OCI-LY7 (cell line): Measurements from ENCODE around the gene MAU2. TPM values are rescaled to one million over a fixed set of nuclear protein-coding genes. Genes with fewer than 3 reads are reported as not detected.

Experiments
- BruUV-seq: library from RNA; stranded (reverse); fragments of 400-500 nt; replicated peaks from 2 replicates; lab custom pipeline; 2021; lab: Mats Ljungman, UMichigan
- CTCF ChIA-PET: fragments of 300-600 bp; sonication (Branson Sonifier 250); formaldehyde crosslinking; loops from one replicate; lab custom pipeline; 2022; ENCODE audit warnings: antibody characterized with exemption; ENCODE audit not compliant: unreplicated experiment; lab: Charles Lee
- POLR2A ChIA-PET: fragments of 300-600 bp; sonication (Branson Sonifier 250); formaldehyde crosslinking; loops from one replicate; lab custom pipeline; 2022; ENCODE audit warnings: antibody characterized with exemption; lab: Charles Lee
- DNase-seq: peaks from one replicate; pipeline ENCODE4 v3.0.0-alpha.2; 2015; ENCODE audit warnings: low spot score
- H2AFZ ChIP-seq: fragments of 200-600 bp; sonication (generic), shearing (Covaris generic); 2 replicates; pipeline ENCODE4 v1.6.1; 2014; ENCODE audit warnings: mild to moderate bottlenecking, antibody characterized with exemption, low read length, moderate library complexity
- H3K27ac ChIP-seq: fragments of 200-600 bp; sonication (generic); 2 replicates; pipeline ENCODE4 v1.5.1; 2014; ENCODE audit warnings: mixed run types, low read depth, mild to moderate bottlenecking, moderate library complexity, low read length, inconsistent platforms; ENCODE audit not compliant: poor library complexity, severe bottlenecking
- H3K36me3 ChIP-seq: fragments of 200-600 bp; sonication (generic); 2 replicates; pipeline ENCODE4 v1.6.1; 2014; ENCODE audit warnings: mild to moderate bottlenecking, antibody characterized with exemption, low read length, moderate library complexity, mixed read lengths; ENCODE audit not compliant: insufficient read depth
- H3K4me1 ChIP-seq: fragments of 200-600 bp; sonication (generic); 2 replicates; pipeline ENCODE4 v1.5.1; 2014; ENCODE audit warnings: mild to moderate bottlenecking, low read length; ENCODE audit not compliant: insufficient read depth, poor library complexity, severe bottlenecking
- H3K4me2 ChIP-seq: fragments of 200-600 bp; sonication (generic); 2 replicates; pipeline ENCODE4 v1.6.1; 2014; ENCODE audit warnings: mild to moderate bottlenecking, low read length
- H3K4me3 ChIP-seq: fragments of 200-600 bp; sonication (generic); 2 replicates; pipeline ENCODE4 v1.5.1; 2014; ENCODE audit warnings: mild to moderate bottlenecking, low read depth, low read length; ENCODE audit not compliant: poor library complexity, severe bottlenecking
- H3K79me2 ChIP-seq: fragments of 200-600 bp; sonication (generic); 2 replicates; pipeline ENCODE4 v1.6.1; 2016; ENCODE audit warnings: low read depth, mild to moderate bottlenecking, low read length, moderate library complexity, mixed read lengths; ENCODE audit not compliant: insufficient read depth
- H3K9me2 ChIP-seq: fragments of 200-600 bp; sonication (generic); 2 replicates; pipeline ENCODE4 v1.6.1; 2016; ENCODE audit warnings: mild to moderate bottlenecking, low read length, mixed read lengths; ENCODE audit not compliant: insufficient read depth
- H3K9me3 ChIP-seq: fragments of 200-600 bp; sonication (generic); 2 replicates; pipeline ENCODE4 v1.6.1; 2014; ENCODE audit warnings: mild to moderate bottlenecking, mixed run types, low read length, mixed read lengths
- H4K20me1 ChIP-seq: fragments of 200-600 bp; sonication (generic); 2 replicates; pipeline ENCODE4 v1.6.1; 2014; ENCODE audit warnings: mild to moderate bottlenecking, antibody characterized with exemption, low read length, moderate library complexity, mixed read lengths; ENCODE audit not compliant: insufficient read depth
- EZH2phosphoT487 ChIP-seq: fragments of 200-600 bp; sonication (generic); IDR thresholded peaks from 2 replicates; pipeline ENCODE4 v1.6.1; 2018; ENCODE audit warnings: low read depth, borderline replicate concordance, mild to moderate bottlenecking, mixed run types, antibody characterized with exemption, low read length, moderate library complexity, mixed read lengths
- intact Hi-C: fragments of 100-400 bp; cut with micrococcal nuclease; formaldehyde crosslinking; loops from one replicate; pipeline ENCODE4 v1.10.0; 2022; ENCODE audit not compliant: unreplicated experiment
- total RNA-seq, 2 experiments: library from RNA; depleted of rRNA in 1 of 2; stranded (reverse); fragments of >200 nt in 1 of 2; shearing (Covaris generic) in 1 of 2; gene quantifications; 2 replicates each; pipeline ENCODE4 v1.2.3, GENCODE V29; 2014 to 2022
- TF ChIP-seq, protein P1 (sequence below): fragments of 200-600 bp; sonication (generic); conservative IDR thresholded peaks from 2 replicates; pipeline ENCODE4 v1.5.1; 2014; ENCODE audit warnings: mild to moderate bottlenecking, antibody characterized with exemption, low read length, moderate library complexity, mixed read lengths

Gene MAU2
- total RNA-seq, 2 experiments from 2014 or later = 58.7 to 81.7 TPM

GRCh38 chr19:19335408-19336158 is 15.0 kb downstream of the MAU2 start:
- H2AFZ ChIP-seq = no peak overlapping the region
- H3K9me2 ChIP-seq = no peaks in the 10 kb centered on the region
- DNase-seq = no peak
- no peak overlapping the region for H3K27ac ChIP-seq
- POLR2A ChIA-PET = interaction anchor here (0.6 kb wide), 1 partner anchor 180 kb away, joined by 3 read pairs; no protein-coding TSS in a partner anchor
- H3K4me1 ChIP-seq = no peaks in the 10 kb centered on the region
- no peak overlapping the region for H3K4me2 ChIP-seq
- no TSS peak for BruUV-seq
- H3K4me3 ChIP-seq = no peak overlapping the region
- H4K20me1 ChIP-seq = no peaks in the 10 kb centered on the region
- CTCF ChIA-PET = no interaction called here
- peaks cover 72% of the 10 kb centered on the region for H3K36me3 ChIP-seq
- intact Hi-C loops = no loop called here
- H3K79me2 ChIP-seq = no peaks in the 10 kb centered on the region
- TF ChIP-seq, protein P1, sequence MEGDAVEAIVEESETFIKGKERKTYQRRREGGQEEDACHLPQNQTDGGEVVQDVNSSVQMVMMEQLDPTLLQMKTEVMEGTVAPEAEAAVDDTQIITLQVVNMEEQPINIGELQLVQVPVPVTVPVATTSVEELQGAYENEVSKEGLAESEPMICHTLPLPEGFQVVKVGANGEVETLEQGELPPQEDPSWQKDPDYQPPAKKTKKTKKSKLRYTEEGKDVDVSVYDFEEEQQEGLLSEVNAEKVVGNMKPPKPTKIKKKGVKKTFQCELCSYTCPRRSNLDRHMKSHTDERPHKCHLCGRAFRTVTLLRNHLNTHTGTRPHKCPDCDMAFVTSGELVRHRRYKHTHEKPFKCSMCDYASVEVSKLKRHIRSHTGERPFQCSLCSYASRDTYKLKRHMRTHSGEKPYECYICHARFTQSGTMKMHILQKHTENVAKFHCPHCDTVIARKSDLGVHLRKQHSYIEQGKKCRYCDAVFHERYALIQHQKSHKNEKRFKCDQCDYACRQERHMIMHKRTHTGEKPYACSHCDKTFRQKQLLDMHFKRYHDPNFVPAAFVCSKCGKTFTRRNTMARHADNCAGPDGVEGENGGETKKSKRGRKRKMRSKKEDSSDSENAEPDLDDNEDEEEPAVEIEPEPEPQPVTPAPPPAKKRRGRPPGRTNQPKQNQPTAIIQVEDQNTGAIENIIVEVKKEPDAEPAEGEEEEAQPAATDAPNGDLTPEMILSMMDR = no peak
- TF ChIP-seq EZH2phosphoT487 = no peak
- H3K9me3 ChIP-seq = no peaks in the 10 kb centered on the region

DNA sequence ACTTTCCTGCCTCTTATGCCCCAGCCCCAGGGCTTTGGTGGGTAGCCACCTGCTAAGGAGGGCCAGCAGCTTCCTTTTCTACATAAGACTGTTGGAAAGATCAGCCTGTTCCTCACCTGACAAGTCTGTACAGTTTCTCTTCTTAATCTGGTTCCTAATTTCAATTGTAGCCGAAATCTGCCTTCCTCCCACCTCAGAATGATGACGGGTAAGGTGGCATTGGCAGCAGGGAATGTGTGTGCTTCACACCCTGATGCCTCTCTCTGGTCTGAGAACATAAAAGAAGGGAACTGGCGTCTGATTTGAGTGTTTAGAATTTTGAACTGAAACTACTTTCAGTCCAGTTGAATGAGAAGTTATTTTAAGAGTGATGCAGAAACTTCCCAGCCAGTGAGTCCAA is 16.0 kb downstream of the MAU2 start:
- POLR2A ChIA-PET = interaction anchor here (0.5 kb wide), 1 partner anchor 1928 kb away, joined by 4 read pairs; no protein-coding TSS in a partner anchor
- Histone ChIP-seq H3K4me3 (no peak overlapping the region), H3K36me3 (peaks cover 72% of the 10 kb centered on the region), H3K4me1 (no peaks in the 10 kb centered on the region), H3K9me2 (no peaks in the 10 kb centered on the region), H3K79me2 (no peaks in the 10 kb centered on the region), H2AFZ (no peak overlapping the region), H3K9me3 (no peaks in the 10 kb centered on the region), H3K27ac (no peak overlapping the region), H3K4me2 (no peak overlapping the region), H4K20me1 (no peaks in the 10 kb centered on the region)
- no TSS peak for BruUV-seq
- intact Hi-C loops = no loop called here
- DNase-seq = no peak
- CTCF ChIA-PET = no interaction called here
- TF ChIP-seq, protein P1 = no peak
- TF ChIP-seq EZH2phosphoT487 = no peak

DNA sequence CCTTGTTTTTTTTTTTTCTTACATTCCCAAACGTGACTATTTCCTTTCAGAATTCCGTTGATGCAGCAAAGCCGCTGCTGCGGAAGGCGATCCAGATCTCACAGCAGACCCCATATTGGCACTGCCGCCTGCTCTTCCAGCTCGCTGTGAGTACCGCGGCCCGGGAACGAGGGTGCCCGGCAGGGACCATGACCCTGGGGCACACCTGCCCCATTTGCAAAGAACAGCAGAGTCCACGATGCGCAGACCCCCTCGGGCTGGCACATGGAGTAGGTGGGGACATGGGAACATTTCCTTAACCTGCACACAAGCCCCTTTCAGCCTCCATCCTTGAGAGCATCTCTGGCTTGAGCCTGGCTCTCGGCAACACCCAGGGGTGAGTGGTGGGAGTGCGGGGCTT is 16.5 kb downstream of the MAU2 start:
- H2AFZ ChIP-seq = no peak overlapping the region
- BruUV-seq = no TSS peak
- H3K36me3 ChIP-seq = peaks cover 72% of the 10 kb centered on the region
- H4K20me1 ChIP-seq = no peaks in the 10 kb centered on the region
- CTCF ChIA-PET = no interaction called here
- H3K9me3 ChIP-seq = no peaks in the 10 kb centered on the region
- H3K79me2 ChIP-seq = no peaks in the 10 kb centered on the region
- no peak overlapping the region for H3K27ac ChIP-seq
- POLR2A ChIA-PET = interaction anchor here (0.5 kb wide), 1 partner anchor 1928 kb away, joined by 4 read pairs; no protein-coding TSS in a partner anchor
- no peak overlapping the region for H3K4me2 ChIP-seq
- H3K4me1 ChIP-seq = no peaks in the 10 kb centered on the region
- no peak overlapping the region for H3K4me3 ChIP-seq
- no peak for DNase-seq
- no peak for TF ChIP-seq EZH2phosphoT487
- TF ChIP-seq, protein P1 = no peak
- H3K9me2 ChIP-seq = no peaks in the 10 kb centered on the region
- intact Hi-C loops = no loop called here
